ENCODE data around the gene FLOT1. TPM values are rescaled to one million over a fixed set of nuclear protein-coding genes. Genes with fewer than 3 reads are reported as not detected.

Gene FLOT1
- total RNA-seq, 1 donor = 119 TPM

DNA sequence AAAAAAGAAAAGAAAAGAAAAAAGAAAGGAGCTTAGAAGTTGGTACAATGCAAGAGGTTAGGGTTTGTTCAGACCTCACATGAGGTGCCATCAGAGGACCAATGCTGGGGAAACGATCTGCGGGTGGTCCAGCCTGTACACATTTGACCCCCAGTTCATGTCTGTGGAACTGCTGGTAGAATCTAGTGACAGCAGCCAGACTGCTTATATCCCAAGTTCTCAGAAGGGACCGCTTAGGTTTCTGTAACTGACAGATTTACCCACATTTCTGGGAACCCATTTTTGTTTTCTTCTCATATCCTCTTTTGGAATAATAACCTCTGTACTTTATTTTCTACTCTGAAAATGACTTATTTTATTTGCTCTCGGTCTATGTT lies 60.7 kb downstream of the FLOT1 start:
- TF ChIP-seq, protein P1, sequence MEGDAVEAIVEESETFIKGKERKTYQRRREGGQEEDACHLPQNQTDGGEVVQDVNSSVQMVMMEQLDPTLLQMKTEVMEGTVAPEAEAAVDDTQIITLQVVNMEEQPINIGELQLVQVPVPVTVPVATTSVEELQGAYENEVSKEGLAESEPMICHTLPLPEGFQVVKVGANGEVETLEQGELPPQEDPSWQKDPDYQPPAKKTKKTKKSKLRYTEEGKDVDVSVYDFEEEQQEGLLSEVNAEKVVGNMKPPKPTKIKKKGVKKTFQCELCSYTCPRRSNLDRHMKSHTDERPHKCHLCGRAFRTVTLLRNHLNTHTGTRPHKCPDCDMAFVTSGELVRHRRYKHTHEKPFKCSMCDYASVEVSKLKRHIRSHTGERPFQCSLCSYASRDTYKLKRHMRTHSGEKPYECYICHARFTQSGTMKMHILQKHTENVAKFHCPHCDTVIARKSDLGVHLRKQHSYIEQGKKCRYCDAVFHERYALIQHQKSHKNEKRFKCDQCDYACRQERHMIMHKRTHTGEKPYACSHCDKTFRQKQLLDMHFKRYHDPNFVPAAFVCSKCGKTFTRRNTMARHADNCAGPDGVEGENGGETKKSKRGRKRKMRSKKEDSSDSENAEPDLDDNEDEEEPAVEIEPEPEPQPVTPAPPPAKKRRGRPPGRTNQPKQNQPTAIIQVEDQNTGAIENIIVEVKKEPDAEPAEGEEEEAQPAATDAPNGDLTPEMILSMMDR (IDR thresholded peaks at IDR 0.05; ENCODE audit: insufficient read depth, low read depth, low read length) = no peak
- H3K4me3 ChIP-seq (ENCODE audit: low read depth, low read length) = peak overlapping the region; percentile 91
- DNase-seq (ENCODE audit: low read depth) = no peak

DNA sequence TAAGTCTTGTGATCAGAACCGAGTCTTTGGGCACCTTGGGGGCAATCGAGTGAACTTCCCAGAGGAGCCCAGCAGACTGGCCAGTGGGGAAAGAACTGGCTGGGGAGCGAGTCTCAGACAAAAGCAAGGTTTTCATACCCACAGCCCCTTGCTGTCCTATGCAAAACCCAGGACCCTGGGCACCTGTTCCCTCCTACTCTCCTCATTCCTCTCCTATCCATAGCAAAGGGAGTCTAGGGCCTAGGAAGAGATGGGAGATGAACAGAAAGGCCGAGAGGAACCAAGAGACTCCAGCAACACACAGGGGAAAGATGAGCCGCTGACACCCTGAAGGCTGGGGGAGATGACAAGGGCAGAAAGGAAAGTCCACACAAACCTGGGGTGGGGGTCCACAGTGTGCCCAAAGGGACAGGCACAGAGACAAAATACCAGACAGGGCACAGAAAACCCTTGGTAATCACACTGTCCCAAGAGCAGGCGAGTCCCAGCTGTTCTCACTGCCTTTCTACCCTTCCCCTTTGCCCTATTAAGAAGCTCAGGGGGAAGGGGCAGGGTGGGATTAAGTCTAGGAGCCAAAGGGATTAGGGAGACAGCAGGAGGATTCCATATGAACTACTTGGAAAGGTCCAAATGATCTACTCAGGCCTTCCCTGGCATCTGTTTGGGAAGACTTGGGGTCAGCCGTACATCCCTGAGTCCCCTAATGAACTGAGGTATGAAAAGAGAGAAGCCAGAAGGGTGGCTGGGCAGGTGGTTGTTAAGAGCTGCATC lies 62.5 kb downstream of the FLOT1 start:
- DNase-seq (ENCODE audit: low read depth) = no peak
- peak overlapping the region; percentile 22 for H3K4me3 ChIP-seq (ENCODE audit: low read depth, low read length)
- TF ChIP-seq, protein P1 (IDR thresholded peaks at IDR 0.05; ENCODE audit: insufficient read depth, low read depth, low read length) = no peak

DNA sequence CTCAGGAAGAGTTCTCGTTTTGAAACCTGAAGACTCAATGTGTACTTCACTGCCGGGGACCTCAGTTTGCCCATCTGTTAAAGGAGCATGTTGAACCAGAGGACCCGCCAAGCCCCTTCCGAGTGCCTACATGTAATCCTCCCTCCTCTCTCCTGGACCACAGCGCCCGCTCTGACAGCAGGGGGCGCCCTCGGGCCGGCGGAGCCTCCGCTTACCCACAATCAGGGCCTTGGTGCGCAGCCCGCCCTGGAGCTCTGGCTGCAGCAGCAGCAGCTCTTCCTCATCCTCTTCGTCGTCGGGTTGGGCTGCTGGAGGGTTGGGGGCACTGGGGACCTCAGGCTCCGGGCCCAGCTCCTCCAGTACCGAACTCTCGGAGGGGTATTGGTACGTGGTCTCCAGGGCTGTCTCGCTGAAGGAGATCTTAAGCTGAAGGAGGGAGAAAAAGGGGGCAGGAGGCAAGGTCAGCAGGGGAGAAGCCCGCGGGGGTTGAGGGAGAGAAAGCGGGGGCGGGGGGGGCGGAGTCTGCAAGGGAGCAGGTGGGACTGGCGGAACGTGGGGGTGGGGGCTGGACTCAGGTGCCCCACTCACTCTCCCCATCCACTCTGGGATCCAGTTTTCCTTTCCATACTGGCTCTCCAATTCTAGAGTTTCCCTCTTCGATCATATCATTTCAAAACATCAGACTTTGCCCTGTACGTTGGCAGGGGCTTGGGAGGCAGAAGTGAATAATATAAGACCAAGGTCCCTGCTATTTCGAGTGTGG lies 63.3 kb downstream of the FLOT1 start:
- H3K4me3 ChIP-seq (ENCODE audit: low read depth, low read length) = peak overlapping the region; percentile 21
- TF ChIP-seq, protein P1 (IDR thresholded peaks at IDR 0.05; ENCODE audit: insufficient read depth, low read depth, low read length) = peak; percentile 97
- DNase-seq (ENCODE audit: low read depth) = peak; percentile 84

Small RNA genes within 50 kb of the gene (small RNA-seq; reads per million reads assigned to genes)
- gene RF00019 (not detected), gene RN7SL353P (not detected)

Other genes with a start within 250 kb of the FLOT1 start
- 50.3 and 52.7 TPM in 2 replicates for gene GNL1, start 186.2 kb downstream of the FLOT1 start, total RNA-seq
- 5.8 and 6.0 TPM in 2 replicates for gene PRR3, start 185.4 kb downstream of the FLOT1 start, total RNA-seq
- gene ABCF1, start 171.2 kb downstream of the FLOT1 start, total RNA-seq = 30.9 and 37.6 TPM in 2 replicates
- 37.7 and 70.4 TPM in 2 replicates for gene PPP1R10, start 125.4 kb downstream of the FLOT1 start, total RNA-seq
- gene MRPS18B, start 124.8 kb downstream of the FLOT1 start, total RNA-seq = 79.5 and 81.2 TPM in 2 replicates
- 4.2 and 5.2 TPM in 2 replicates for gene ATAT1, start 115.8 kb downstream of the FLOT1 start, total RNA-seq
- 4.8 and 9.9 TPM in 2 replicates for gene C6orf136, start 95.6 kb downstream of the FLOT1 start, total RNA-seq
- gene DHX16, start 69.7 kb downstream of the FLOT1 start, total RNA-seq = 32.0 and 32.2 TPM in 2 replicates
- gene PPP1R18, start 56.0 kb downstream of the FLOT1 start, total RNA-seq = 56.6 and 59.3 TPM in 2 replicates
- gene NRM, start 51.7 kb downstream of the FLOT1 start, total RNA-seq = 3.5 and 5.5 TPM in 2 replicates
- 3.2 and 4.7 TPM in 2 replicates for gene MDC1, start 25.4 kb downstream of the FLOT1 start, total RNA-seq
- 590 and 713 TPM in 2 replicates for gene TUBB, start 22.3 kb downstream of the FLOT1 start, total RNA-seq
- 132 and 187 TPM in 2 replicates for gene IER3, start 1.9 kb upstream of the FLOT1 start, total RNA-seq
- 19.3 and 32.4 TPM in 2 replicates for gene DDR1, start 141.8 kb upstream of the FLOT1 start, total RNA-seq
- 9.3 and 14.7 TPM in 2 replicates for gene GTF2H4, start 165.5 kb upstream of the FLOT1 start, total RNA-seq
- 15.1 and 17.3 TPM in 2 replicates for gene VARS2, start 171.6 kb upstream of the FLOT1 start, total RNA-seq
- not detected in 2 replicates for gene SFTA2, start 189.5 kb upstream of the FLOT1 start, total RNA-seq
- not detected in 2 replicates for gene MUCL3, start 198.3 kb upstream of the FLOT1 start, total RNA-seq
- not detected in 2 replicates for gene MUC21, start 241.0 kb upstream of the FLOT1 start, total RNA-seq